Uterus (tissue), 4 donors: ENCODE results near the gene SETD4. TPM values are rescaled to one million over a fixed set of nuclear protein-coding genes. Genes with fewer than 3 reads are reported as not detected.

Source experiments
- DNase-seq, 2 donors: peaks; one replicate each; pipeline ENCODE4 v3.0.0-alpha.2; 2019 to 2020
- H3K27ac ChIP-seq, 2 donors: fragments of 200-600 bp; sonication (generic); 1 replicate in 1 of 2; 2 replicates in 1 of 2; pipeline ENCODE4 v1.5.1; 2016 to 2018
- H3K27me3 ChIP-seq, 2 donors: fragments of 200-600 bp; sonication (generic); one replicate each; pipeline ENCODE4 v1.5.1; 2018 to 2019; ENCODE audit warnings: control low read depth in 1 of 2
- H3K36me3 ChIP-seq, 2 donors: fragments of 200-600 bp; sonication (generic); one replicate each; pipeline ENCODE4 v1.5.1; 2019; ENCODE audit warnings: control low read depth in 1 of 2
- H3K4me1 ChIP-seq, 2 donors: fragments of 200-600 bp; sonication (generic); one replicate each; pipeline ENCODE4 v1.5.1; 2018 to 2019; ENCODE audit warnings: control low read depth in 1 of 2
- H3K4me3 ChIP-seq, 2 donors: fragments of 200-600 bp; sonication (generic); 1 replicate in 1 of 2; 2 replicates in 1 of 2; pipeline ENCODE4 v1.5.1; 2018 to 2019; ENCODE audit warnings: mild to moderate bottlenecking in 1 of 2
- H3K9me3 ChIP-seq, 2 donors: fragments of 200-600 bp; sonication (generic); one replicate each; pipeline ENCODE4 v1.5.1; 2019; ENCODE audit warnings: control low read depth in 1 of 2
- POLR2A ChIP-seq, 2 donors: fragments of 450-650 bp; IDR thresholded peaks; one replicate each; pipeline ENCODE4 v1.6.1; 2016; ENCODE audit warnings: antibody characterized with exemption in 2 of 2, mild to moderate bottlenecking in 1 of 2, moderate library complexity in 1 of 2
- intact Hi-C: fragments of 100-400 bp; cut with DNase I; formaldehyde crosslinking; loops from one replicate; pipeline ENCODE4 v1.15.1; 2023; ENCODE audit warnings: low total_unique reads
- total RNA-seq, 4 donors: library from RNA; depleted of rRNA in 3 of 4; stranded (reverse); fragments of >200 nt in 3 of 4; gene quantifications; one replicate each; pipeline versions ENCODE4 v1.1.0 to v1.2.4, GENCODE V29; 2014 to 2023
- TF ChIP-seq, protein P1 (sequence below), 4 experiments: fragments of 200-600 bp in 2 of 4; fragments of 450-650 bp in 2 of 4; sonication (generic) in 2 of 4; IDR thresholded peaks; one replicate each; pipeline ENCODE4 v1.5.1; 2016 to 2019; ENCODE audit warnings: antibody characterized with exemption in 4 of 4, mild to moderate bottlenecking in 2 of 4, moderate library complexity in 1 of 4
- donor health status: DM: yes; HTN: yes; CAD: no.

SETD4 gene
- total RNA-seq, 4 donors from 2014 or later, result 12.4 to 35.6 (median 22.3) TPM

DNA sequence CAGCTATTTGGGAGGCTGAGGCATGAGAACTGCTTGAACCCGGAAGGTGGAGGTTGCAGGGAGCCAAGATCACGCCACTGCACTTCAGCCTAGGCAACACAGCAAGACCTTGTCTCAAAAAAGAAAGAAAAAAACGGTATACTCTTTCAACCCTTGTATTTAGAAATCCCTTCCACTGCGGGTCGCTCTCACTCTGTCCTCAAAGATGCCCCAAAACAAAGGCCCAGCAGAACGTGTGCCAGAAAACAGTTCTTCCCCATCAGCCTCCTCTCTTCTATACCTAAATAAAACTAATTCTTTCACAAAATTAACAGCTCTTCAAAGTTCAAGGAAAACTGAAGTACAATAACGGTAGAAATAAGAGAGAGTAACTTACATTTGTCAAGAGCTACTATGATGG lies 13.2 kb downstream of the SETD4 start:
- H3K36me3 ChIP-seq, result no peaks in the 10 kb centered on the region
- intact Hi-C loops, result no loop called here
- no peak overlapping the region for H3K4me3 ChIP-seq
- no peak for DNase-seq
- H3K27me3 ChIP-seq, result no peaks in the 10 kb centered on the region
- no peak for TF ChIP-seq POLR2A (IDR thresholded peaks at IDR 0.05)
- TF ChIP-seq, protein P1, sequence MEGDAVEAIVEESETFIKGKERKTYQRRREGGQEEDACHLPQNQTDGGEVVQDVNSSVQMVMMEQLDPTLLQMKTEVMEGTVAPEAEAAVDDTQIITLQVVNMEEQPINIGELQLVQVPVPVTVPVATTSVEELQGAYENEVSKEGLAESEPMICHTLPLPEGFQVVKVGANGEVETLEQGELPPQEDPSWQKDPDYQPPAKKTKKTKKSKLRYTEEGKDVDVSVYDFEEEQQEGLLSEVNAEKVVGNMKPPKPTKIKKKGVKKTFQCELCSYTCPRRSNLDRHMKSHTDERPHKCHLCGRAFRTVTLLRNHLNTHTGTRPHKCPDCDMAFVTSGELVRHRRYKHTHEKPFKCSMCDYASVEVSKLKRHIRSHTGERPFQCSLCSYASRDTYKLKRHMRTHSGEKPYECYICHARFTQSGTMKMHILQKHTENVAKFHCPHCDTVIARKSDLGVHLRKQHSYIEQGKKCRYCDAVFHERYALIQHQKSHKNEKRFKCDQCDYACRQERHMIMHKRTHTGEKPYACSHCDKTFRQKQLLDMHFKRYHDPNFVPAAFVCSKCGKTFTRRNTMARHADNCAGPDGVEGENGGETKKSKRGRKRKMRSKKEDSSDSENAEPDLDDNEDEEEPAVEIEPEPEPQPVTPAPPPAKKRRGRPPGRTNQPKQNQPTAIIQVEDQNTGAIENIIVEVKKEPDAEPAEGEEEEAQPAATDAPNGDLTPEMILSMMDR (IDR thresholded peaks at IDR 0.05), result no peak
- H3K27ac ChIP-seq, result no peak overlapping the region
- no peaks in the 10 kb centered on the region for H3K4me1 ChIP-seq
- H3K9me3 ChIP-seq, result no peaks in the 10 kb centered on the region

DNA sequence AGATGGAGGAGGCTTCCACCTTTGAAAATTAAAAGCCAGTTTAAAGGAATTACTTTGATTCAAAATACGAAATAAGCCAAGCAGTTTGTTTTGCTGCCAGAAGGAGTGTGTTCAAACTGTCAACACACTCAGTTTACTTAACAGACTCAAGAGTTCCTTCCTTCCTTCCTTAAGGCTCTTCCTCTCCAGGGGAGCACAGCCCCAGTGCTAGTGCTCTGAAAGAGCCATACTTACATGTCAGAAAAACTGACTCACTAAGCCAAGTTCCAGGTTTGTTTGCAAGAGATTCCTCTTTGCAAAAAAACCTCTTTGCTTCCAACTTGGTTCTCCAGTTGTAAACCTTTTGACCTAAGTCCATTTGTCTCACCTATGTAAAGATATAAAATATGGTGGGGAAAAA lies 14.3 kb downstream of the SETD4 start:
- DNase-seq, result no peak
- H3K4me3 ChIP-seq, result no peak overlapping the region
- no peaks in the 10 kb centered on the region for H3K4me1 ChIP-seq
- H3K27me3 ChIP-seq, result no peaks in the 10 kb centered on the region
- TF ChIP-seq POLR2A (IDR thresholded peaks at IDR 0.05), result no peak
- TF ChIP-seq, protein P1 (IDR thresholded peaks at IDR 0.05), result no peak
- no peak overlapping the region for H3K27ac ChIP-seq
- no peaks in the 10 kb centered on the region for H3K36me3 ChIP-seq
- intact Hi-C loops, result no loop called here
- H3K9me3 ChIP-seq, result no peaks in the 10 kb centered on the region

DNA sequence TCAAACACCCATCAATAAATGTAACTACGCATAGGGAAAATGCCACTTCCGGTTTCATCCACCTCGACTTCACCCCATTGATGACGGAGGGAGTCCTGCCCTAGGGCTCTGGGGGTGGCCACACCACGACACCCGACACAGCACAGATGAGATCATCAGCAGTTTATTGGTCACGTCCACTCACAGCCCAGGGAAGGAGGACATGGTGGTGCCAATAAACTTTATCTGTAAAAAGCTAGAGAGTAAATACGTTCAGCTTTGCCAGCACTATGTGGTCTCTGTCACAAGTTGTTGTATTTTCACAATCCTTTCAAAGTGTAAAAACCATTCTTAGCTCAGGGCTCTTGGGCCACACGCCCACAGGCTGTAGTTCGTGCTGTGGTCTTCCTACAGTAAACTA lies 16.3 kb downstream of the SETD4 start:
- Histone ChIP-seq H3K27me3 (no peaks in the 10 kb centered on the region), H3K36me3 (no peaks in the 10 kb centered on the region), H3K9me3 (no peaks in the 10 kb centered on the region), H3K27ac (no peak overlapping the region), H3K4me1 (no peaks in the 10 kb centered on the region), H3K4me3 (no peak overlapping the region)
- TF ChIP-seq, protein P1 (IDR thresholded peaks at IDR 0.05), result no peak
- TF ChIP-seq POLR2A (IDR thresholded peaks at IDR 0.05), result no peak
- DNase-seq, result no peak
- intact Hi-C loops, result no loop called here

DNA sequence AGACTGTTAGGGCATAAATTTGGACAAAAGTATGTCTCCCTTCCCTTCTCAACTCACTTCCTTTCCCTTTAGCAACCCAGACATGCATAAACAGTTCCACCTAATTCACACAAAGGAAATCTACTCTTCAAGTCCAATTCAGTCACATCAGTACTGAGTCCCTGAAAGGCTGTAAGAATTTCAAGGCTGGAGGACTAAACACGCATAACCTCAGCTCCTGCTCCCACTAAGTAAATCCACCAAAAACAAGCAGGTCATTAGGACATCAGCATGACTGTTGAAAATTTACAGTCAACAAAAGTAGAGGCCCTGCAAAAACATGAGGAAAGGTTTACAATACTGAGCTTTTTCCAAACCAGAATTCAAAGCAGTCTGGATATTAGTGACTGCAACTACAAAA lies 18.4 kb downstream of the SETD4 start:
- Histone ChIP-seq H3K9me3 (no peaks in the 10 kb centered on the region), H3K4me1 (no peaks in the 10 kb centered on the region), H3K27me3 (no peaks in the 10 kb centered on the region), H3K27ac (no peak overlapping the region), H3K36me3 (no peaks in the 10 kb centered on the region), H3K4me3 (no peak overlapping the region)
- intact Hi-C loops, result no loop called here
- TF ChIP-seq, protein P1 (IDR thresholded peaks at IDR 0.05), result no peak
- TF ChIP-seq POLR2A (IDR thresholded peaks at IDR 0.05), result no peak
- DNase-seq, result no peak

DNA sequence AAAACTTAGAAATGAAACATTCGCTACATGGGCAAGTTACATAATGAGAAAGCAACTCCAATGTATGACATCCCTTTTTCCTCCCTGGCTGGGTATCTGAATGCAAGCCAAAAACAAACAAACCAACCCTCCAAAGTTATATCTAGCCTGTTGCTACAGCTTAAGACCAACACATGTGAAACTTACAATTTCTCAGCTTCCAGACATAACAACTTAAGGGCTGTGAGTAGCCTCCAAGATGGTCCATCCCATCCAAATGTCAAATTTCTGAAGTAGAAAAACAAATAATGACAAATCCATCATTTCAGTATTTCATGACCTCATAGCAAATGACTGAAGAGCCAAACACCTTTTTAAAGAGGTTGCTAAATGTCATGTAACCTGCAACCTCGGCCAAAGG lies 19.9 kb downstream of the SETD4 start:
- H3K27me3 ChIP-seq, result no peaks in the 10 kb centered on the region
- TF ChIP-seq, protein P1 (IDR thresholded peaks at IDR 0.05), result no peak
- TF ChIP-seq POLR2A (IDR thresholded peaks at IDR 0.05), result no peak
- H3K9me3 ChIP-seq, result no peaks in the 10 kb centered on the region
- H3K27ac ChIP-seq, result no peak overlapping the region
- H3K36me3 ChIP-seq, result no peaks in the 10 kb centered on the region
- DNase-seq, result no peak
- no peaks in the 10 kb centered on the region for H3K4me1 ChIP-seq
- no peak overlapping the region for H3K4me3 ChIP-seq
- intact Hi-C loops, result no loop called here
